Mononuclear cell (primary cell): ENCODE data around the gene PLSCR1. TPM values are rescaled to one million over a fixed set of nuclear protein-coding genes. Genes with fewer than 3 reads are reported as not detected.

Experiments
- H3K27me3 ChIP-seq: 2 replicates; pipeline ENCODE4 v1.6.0; 2011; ENCODE audit warnings: low read length, control low read depth; ENCODE audit not compliant: insufficient read depth
- H3K4me1 ChIP-seq: 2 replicates; pipeline ENCODE4 v1.5.1; 2011; ENCODE audit warnings: mild to moderate bottlenecking, low read length, control low read depth; ENCODE audit not compliant: insufficient read depth
- H3K4me3 ChIP-seq: 2 replicates; pipeline ENCODE4 v1.5.1; 2011; ENCODE audit warnings: mild to moderate bottlenecking, low read length, moderate library complexity
- H3K9me3 ChIP-seq: 2 replicates; pipeline ENCODE4 v1.5.1; 2011; ENCODE audit warnings: low read depth, mild to moderate bottlenecking, control low read depth, low read length
- total RNA-seq: library from RNA; depleted of rRNA; stranded (reverse); fragments of >200 nt; gene quantifications from one replicate; pipeline ENCODE4 v1.2.3, GENCODE V29; 2012

Gene PLSCR1
- total RNA-seq: 72.6 TPM

- no peaks in the 10 kb centered on the region for H3K9me3 ChIP-seq
- H3K4me3 ChIP-seq: peak within 1 kb of the TSS; percentile 60
- H3K27me3 ChIP-seq: no peaks in the 10 kb centered on the region
- peaks cover 36% of the 10 kb centered on the region for H3K4me1 ChIP-seq
Measured at GRCh38 chr3:146544002-146544928, at the start of gene PLSCR1. Gene PLSCR1 (minus strand): TSS chr3:146544607. CDS start chr3:146536552, 8,055 bp downstream.

DNA sequence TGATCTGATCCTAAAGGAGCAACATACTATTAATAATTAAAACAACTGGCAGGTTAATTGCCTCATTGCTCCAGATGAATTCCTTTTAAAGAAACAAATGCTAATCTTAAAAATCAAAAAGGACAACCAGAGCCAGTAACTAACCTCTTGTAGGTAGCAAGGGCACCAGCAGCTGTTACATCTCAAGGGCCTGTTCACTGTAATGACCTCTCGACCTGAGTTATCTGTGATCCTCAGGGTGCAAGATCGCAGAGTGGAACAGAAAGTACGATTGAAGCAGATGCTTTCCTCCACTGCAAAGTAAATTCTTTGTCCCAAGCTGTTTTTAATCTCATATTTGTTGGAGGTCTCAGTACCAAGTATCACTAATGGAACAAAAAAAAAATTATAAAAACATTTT is 49.4 kb upstream of the PLSCR1 start:
- Histone ChIP-seq H3K27me3 (peaks cover 3% of the 10 kb centered on the region), H3K9me3 (no peaks in the 10 kb centered on the region), H3K4me3 (no peak overlapping the region), H3K4me1 (no peaks in the 10 kb centered on the region)

GRCh38 chr3:146590521-146590920 is 46.1 kb upstream of the PLSCR1 start:
- no peaks in the 10 kb centered on the region for H3K9me3 ChIP-seq

GRCh38 chr3:146589899-146590508 is 45.6 kb upstream of the PLSCR1 start:
- H3K9me3 ChIP-seq: no peaks in the 10 kb centered on the region
- peaks cover 3% of the 10 kb centered on the region for H3K27me3 ChIP-seq
- H3K4me3 ChIP-seq: no peak overlapping the region
- H3K4me1 ChIP-seq: no peaks in the 10 kb centered on the region

More at GRCh38 chr3:146590521-146590920, 46.1 kb upstream of the PLSCR1 start:
- no peaks in the 10 kb centered on the region for H3K4me1 ChIP-seq
- no peak overlapping the region for H3K4me3 ChIP-seq
- peaks cover 3% of the 10 kb centered on the region for H3K27me3 ChIP-seq

GRCh38 chr3:146585156-146585555 is 40.7 kb upstream of the PLSCR1 start:
- no peaks in the 10 kb centered on the region for H3K27me3 ChIP-seq
- H3K4me1 ChIP-seq: no peaks in the 10 kb centered on the region
- no peak overlapping the region for H3K4me3 ChIP-seq
- no peaks in the 10 kb centered on the region for H3K9me3 ChIP-seq

DNA sequence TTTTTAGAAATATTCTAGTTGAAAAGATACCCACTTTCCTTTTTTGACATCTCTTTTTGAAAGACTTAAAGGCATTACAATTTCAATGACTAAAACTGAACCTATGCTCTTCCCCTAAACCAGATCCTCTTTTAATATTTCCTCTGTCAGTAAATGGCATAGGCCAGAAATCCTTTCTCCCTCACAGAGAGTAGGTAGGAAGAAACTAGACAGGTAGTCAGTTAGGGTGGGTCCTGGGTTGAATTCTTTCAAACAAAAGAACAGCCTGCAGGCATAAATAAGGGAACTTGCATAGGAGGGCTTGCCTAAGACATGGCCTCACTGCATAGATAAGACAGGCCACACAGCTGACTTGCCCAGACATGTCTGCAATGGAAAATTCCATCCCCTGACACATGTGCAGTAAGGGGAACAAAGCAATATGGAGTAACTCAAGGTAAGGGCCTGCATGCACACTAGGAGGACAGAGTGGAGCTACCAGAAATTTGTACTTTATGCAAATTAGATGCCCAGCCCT is 37.6 kb upstream of the PLSCR1 start:
- Histone ChIP-seq H3K4me1 (no peaks in the 10 kb centered on the region), H3K27me3 (no peaks in the 10 kb centered on the region), H3K9me3 (no peaks in the 10 kb centered on the region), H3K4me3 (no peak overlapping the region)

- no peaks in the 10 kb centered on the region for H3K4me1 ChIP-seq
Measured at GRCh38 chr3:146581080-146581601, 36.7 kb upstream of the PLSCR1 start.

GRCh38 chr3:146577662-146578061 is 33.3 kb upstream of the PLSCR1 start:
- no peaks in the 10 kb centered on the region for H3K27me3 ChIP-seq
- H3K9me3 ChIP-seq: no peaks in the 10 kb centered on the region
- no peak overlapping the region for H3K4me3 ChIP-seq
- no peaks in the 10 kb centered on the region for H3K4me1 ChIP-seq

More at GRCh38 chr3:146581080-146581601, 36.7 kb upstream of the PLSCR1 start:
- no peaks in the 10 kb centered on the region for H3K9me3 ChIP-seq
- H3K27me3 ChIP-seq: no peaks in the 10 kb centered on the region
- H3K4me3 ChIP-seq: no peak overlapping the region

- no peaks in the 10 kb centered on the region for H3K27me3 ChIP-seq
- no peaks in the 10 kb centered on the region for H3K4me1 ChIP-seq
- no peak overlapping the region for H3K4me3 ChIP-seq
- no peaks in the 10 kb centered on the region for H3K9me3 ChIP-seq
Measured at GRCh38 chr3:146575636-146576035, 31.2 kb upstream of the PLSCR1 start.

GRCh38 chr3:146574173-146574572 is 29.8 kb upstream of the PLSCR1 start:
- no peak overlapping the region for H3K4me3 ChIP-seq
- H3K27me3 ChIP-seq: no peaks in the 10 kb centered on the region
- no peaks in the 10 kb centered on the region for H3K9me3 ChIP-seq
- H3K4me1 ChIP-seq: no peaks in the 10 kb centered on the region

DNA sequence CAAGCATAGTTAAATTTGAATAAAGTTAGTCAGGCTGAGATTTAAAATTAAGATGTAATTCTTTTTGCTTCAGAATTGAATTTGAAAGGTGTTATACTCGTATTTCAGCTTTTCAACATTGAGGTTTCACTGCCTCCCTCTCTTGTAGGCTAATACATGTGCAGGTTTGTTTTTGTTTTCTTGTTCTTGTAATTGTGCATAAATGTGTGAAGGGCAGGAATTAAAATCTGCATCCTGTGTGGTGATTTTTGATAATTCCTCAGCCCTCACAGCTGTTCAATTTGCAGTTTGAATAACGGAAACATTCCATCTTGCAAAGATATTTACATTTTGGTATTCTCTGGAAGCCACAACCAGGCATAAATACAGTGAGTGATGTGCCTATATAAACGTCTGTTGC is 24.9 kb upstream of the PLSCR1 start:
- Histone ChIP-seq H3K27me3 (no peaks in the 10 kb centered on the region), H3K4me1 (no peaks in the 10 kb centered on the region), H3K4me3 (no peak overlapping the region), H3K9me3 (no peaks in the 10 kb centered on the region)

DNA sequence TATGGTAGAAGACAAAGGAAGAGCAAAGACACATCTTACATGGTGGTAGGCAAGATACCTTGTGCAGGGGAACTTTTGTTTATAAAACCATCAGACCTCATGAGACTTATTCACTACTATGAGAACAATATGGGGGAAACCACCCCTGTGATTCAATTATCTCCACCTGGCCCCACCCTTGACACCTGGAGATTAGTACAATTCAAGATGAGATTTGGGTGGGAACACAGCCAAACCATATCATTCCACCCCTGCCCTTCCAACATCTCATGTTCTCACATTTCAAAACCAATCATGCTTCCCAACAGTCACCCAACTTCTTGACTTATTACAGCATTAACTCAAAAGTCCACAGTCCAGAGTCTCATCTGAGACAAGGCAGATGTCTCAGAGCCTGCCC is 21.7 kb upstream of the PLSCR1 start:
- Histone ChIP-seq H3K4me1 (no peaks in the 10 kb centered on the region), H3K9me3 (no peaks in the 10 kb centered on the region), H3K4me3 (no peak overlapping the region), H3K27me3 (no peaks in the 10 kb centered on the region)

GRCh38 chr3:146561879-146562278 is 17.5 kb upstream of the PLSCR1 start:
- Histone ChIP-seq H3K27me3 (no peaks in the 10 kb centered on the region), H3K9me3 (no peaks in the 10 kb centered on the region), H3K4me3 (no peak overlapping the region), H3K4me1 (peaks cover 9% of the 10 kb centered on the region)

GRCh38 chr3:146561463-146561862 is 17.1 kb upstream of the PLSCR1 start:
- Histone ChIP-seq H3K9me3 (no peaks in the 10 kb centered on the region), H3K4me3 (no peak overlapping the region), H3K4me1 (peaks cover 9% of the 10 kb centered on the region), H3K27me3 (no peaks in the 10 kb centered on the region)

- Histone ChIP-seq H3K4me1 (peaks cover 9% of the 10 kb centered on the region), H3K27me3 (no peaks in the 10 kb centered on the region), H3K9me3 (no peaks in the 10 kb centered on the region), H3K4me3 (no peak overlapping the region)
Measured at GRCh38 chr3:146560678-146561077, 16.3 kb upstream of the PLSCR1 start.
